Esophagus squamous epithelium (tissue), 5 donors: ENCODE results near the gene AP1G2. TPM values are rescaled to one million over a fixed set of nuclear protein-coding genes. Genes with fewer than 3 reads are reported as not detected.

Experiments used
- DNase-seq: peaks from one replicate; lab custom pipeline; 2025; lab: John Stamatoyannopoulos, UW
- H3K27ac ChIP-seq, 4 donors: fragments of 200-600 bp; sonication (generic); one replicate each; pipeline ENCODE4 v1.5.1; 2016 to 2019; ENCODE audit warnings: mild to moderate bottlenecking in 1 of 4
- H3K27me3 ChIP-seq, 4 donors: fragments of 200-600 bp; sonication (generic); 1 replicate in 3 of 4; 2 replicates in 1 of 4; pipeline versions ENCODE4 v1.5.1 to v1.6.0; 2017 to 2021; ENCODE audit warnings: antibody characterized with exemption in 1 of 4
- H3K36me3 ChIP-seq, 3 donors: fragments of 200-600 bp; sonication (generic); one replicate each; pipeline ENCODE4 v1.5.1; 2016 to 2019
- H3K4me1 ChIP-seq, 3 donors: fragments of 200-600 bp; sonication (generic); one replicate each; pipeline ENCODE4 v1.5.1; 2017 to 2019
- H3K4me3 ChIP-seq, 4 donors: fragments of 200-600 bp; sonication (generic); 1 replicate in 3 of 4; 2 replicates in 1 of 4; pipeline ENCODE4 v1.5.1; 2016 to 2019; ENCODE audit warnings: mild to moderate bottlenecking in 2 of 4, moderate library complexity in 1 of 4
- H3K9me3 ChIP-seq, 3 donors: fragments of 200-600 bp; sonication (generic); one replicate each; pipeline ENCODE4 v1.5.1; 2016 to 2019
- POLR2A ChIP-seq, 4 donors: fragments of 450-650 bp; IDR thresholded peaks; one replicate each; pipeline ENCODE4 v1.6.1; 2017; ENCODE audit warnings: antibody characterized with exemption in 4 of 4, mild to moderate bottlenecking in 4 of 4, moderate library complexity in 3 of 4
- WGBS, 2 donors: methylation state at CpG; one replicate each; pipeline ENCODE4 v1.1.5; 2018; 5-methylcytosine and 5-hydroxymethylcytosine counted together
- intact Hi-C: fragments of 100-400 bp; cut with DNase I; formaldehyde crosslinking; loops from one replicate; pipeline ENCODE4 v1.15.0; 2022
- total RNA-seq, 4 donors: library from RNA; depleted of rRNA; stranded (reverse); fragments of >200 nt; gene quantifications; one replicate each; pipeline ENCODE4 v1.1.0, GENCODE V29; 2016
- TF ChIP-seq, protein P1 (sequence below), 6 experiments: fragments of 450-650 bp in 4 of 6; fragments of 200-600 bp in 2 of 6; sonication (generic) in 2 of 6; IDR thresholded peaks; one replicate each; pipeline ENCODE4 v1.5.1; 2016 to 2019; ENCODE audit warnings: antibody characterized with exemption in 6 of 6, mild to moderate bottlenecking in 4 of 6, moderate library complexity in 4 of 6
- donor health status: DM: yes; HTN: yes; CAD: no.

AP1G2 gene
- total RNA-seq, 4 donors from 2014 or later: 58.0 to 116 (median 68.6) TPM

DNA sequence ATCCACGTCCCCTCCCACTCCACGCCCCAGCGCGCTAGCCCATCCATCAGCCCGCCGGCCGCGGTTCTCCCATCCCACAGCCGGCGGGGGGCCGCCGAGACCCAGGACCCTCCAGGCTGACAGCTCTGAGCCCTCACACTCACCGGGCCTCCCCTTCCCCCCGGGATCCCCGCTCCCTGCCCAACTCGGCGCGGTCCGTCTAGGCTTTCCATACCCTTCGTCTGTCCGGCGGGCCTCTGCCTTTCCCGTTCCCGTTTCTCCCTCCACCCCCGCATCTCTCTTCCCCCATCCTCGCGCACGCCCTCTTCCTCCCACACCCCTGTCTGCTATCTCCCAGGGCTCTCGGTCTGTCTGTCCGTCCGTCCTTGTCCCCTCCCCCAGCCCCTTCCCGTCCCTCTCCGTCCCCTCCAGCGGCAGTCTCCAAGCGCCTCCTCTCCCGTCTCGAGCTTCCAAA, 16.8 kb downstream of the AP1G2 start:
- Histone ChIP-seq H3K4me3 (peak overlapping the region; percentile 47 to 70 (median 58)), H3K27me3 (peaks cover 0 to 21% (median 0%) of the 10 kb centered on the region in 4 donors), H3K4me1 (peaks cover 15 to 28% (median 18%) of the 10 kb centered on the region in 3 donors), H3K9me3 (no peaks in the 10 kb centered on the region), H3K36me3 (no peaks in the 10 kb centered on the region), H3K27ac (peak overlapping the region in 3 of 4 donors; percentile 37 to 60 (median 39))
- 4 to 7% methylated on average over 27 to 31 of the region's 37 CpGs for WGBS, 2 donors
- intact Hi-C loops: no loop called here
- no peak for DNase-seq
- no peak for TF ChIP-seq POLR2A (IDR thresholded peaks at IDR 0.05)
- TF ChIP-seq, protein P1, sequence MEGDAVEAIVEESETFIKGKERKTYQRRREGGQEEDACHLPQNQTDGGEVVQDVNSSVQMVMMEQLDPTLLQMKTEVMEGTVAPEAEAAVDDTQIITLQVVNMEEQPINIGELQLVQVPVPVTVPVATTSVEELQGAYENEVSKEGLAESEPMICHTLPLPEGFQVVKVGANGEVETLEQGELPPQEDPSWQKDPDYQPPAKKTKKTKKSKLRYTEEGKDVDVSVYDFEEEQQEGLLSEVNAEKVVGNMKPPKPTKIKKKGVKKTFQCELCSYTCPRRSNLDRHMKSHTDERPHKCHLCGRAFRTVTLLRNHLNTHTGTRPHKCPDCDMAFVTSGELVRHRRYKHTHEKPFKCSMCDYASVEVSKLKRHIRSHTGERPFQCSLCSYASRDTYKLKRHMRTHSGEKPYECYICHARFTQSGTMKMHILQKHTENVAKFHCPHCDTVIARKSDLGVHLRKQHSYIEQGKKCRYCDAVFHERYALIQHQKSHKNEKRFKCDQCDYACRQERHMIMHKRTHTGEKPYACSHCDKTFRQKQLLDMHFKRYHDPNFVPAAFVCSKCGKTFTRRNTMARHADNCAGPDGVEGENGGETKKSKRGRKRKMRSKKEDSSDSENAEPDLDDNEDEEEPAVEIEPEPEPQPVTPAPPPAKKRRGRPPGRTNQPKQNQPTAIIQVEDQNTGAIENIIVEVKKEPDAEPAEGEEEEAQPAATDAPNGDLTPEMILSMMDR (IDR thresholded peaks at IDR 0.05): no peak

DNA sequence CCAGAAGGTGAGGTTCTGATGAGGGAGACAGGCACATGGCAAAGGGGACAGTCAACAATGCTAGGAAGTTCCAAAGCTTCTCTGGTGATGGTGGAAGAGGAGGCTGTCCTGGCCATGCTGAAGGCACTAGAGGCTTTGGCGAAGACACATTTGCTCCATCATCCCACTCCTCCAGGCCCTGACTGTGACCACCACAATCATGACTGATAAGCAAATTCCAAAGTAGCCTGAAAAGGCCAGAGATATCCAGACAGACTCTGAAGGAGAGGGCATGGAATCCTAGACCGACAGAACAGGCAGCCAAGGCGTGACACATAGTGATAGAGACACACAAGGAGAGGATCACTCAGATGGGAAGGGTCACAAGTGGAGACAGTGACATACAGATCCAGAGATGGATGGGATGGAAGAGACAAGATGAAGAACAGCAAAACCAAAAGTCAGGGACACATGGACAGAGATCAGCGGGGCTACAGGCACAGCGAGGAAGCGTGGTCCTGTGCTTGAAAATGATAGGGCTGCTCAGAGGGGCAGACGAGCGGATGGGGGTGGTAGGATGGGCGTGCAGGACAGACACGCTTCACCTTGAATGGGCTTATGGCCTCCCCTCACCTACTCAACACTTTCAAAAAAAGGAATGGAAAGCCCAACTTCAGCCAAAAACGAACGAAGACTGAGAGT, 17.3 kb downstream of the AP1G2 start:
- WGBS, 2 donors: 53 to 54% methylated on average over 12 of the region's 12 CpGs
- Histone ChIP-seq H3K27ac (no peak overlapping the region), H3K9me3 (no peaks in the 10 kb centered on the region), H3K36me3 (no peaks in the 10 kb centered on the region), H3K4me1 (peaks cover 11 to 22% (median 15%) of the 10 kb centered on the region in 3 donors), H3K27me3 (peaks cover 0 to 21% (median 0%) of the 10 kb centered on the region in 4 donors), H3K4me3 (peak overlapping the region; percentile 47 to 70 (median 58))
- TF ChIP-seq POLR2A (IDR thresholded peaks at IDR 0.05): no peak
- TF ChIP-seq, protein P1 (IDR thresholded peaks at IDR 0.05): no peak
- intact Hi-C loops: no loop called here
- DNase-seq: no peak

DNA sequence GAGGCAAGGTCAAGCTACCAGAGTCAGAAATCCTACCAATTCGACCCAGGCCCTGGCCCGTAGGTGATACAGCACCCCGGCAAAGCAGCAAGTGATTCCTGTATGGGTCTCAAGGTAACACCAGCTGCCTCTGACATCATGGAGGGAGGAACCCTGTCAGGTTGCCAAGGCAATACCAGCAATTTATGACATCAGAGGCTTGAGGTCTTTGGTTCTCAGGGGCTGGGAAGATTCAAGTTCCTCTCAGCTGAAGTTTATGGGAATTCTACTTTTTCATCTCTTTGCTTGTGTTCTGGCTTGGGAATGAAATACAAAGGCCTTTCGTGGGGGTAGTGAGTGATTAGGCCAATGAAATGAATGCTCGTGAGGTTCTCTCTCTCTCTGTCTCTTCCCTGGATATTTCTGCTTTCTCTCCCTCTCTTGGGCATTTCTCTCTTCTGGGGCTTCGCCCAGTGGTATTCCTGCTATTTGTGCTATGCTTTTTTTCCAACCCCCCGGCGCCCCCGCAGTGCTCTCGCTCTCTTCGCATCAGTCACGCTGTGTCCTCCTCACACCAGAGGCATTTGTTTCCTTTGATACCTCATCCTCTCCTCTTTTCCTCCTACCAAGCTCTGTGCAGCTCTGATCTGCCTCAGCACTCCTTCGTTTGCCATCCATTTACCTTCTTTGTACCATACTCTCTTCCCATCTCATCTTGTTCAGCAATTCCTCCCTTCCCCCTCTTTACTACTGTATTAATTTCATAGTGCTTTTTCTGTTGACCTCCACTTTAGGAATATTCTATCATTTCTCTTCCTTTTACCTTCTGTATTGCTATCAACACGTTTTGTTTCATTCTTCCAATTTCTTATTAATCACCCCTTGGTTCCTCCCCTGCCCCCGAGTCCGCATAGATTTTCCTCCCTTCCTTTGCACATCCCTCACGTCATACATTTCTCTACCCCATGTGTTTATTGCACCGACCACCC, 19.0 kb downstream of the AP1G2 start:
- Histone ChIP-seq H3K36me3 (no peaks in the 10 kb centered on the region), H3K27ac (no peak overlapping the region), H3K4me1 (peaks cover 13 to 19% (median 15%) of the 10 kb centered on the region in 3 donors), H3K4me3 (no peak overlapping the region), H3K9me3 (no peaks in the 10 kb centered on the region), H3K27me3 (peaks cover 0 to 21% (median 0%) of the 10 kb centered on the region in 4 donors)
- 60 to 66% methylated on average over 18 of the region's 18 CpGs for WGBS, 2 donors
- no peak for TF ChIP-seq POLR2A (IDR thresholded peaks at IDR 0.05)
- TF ChIP-seq, protein P1 (IDR thresholded peaks at IDR 0.05): no peak
- intact Hi-C loops: no loop called here
- no peak for DNase-seq

DNA sequence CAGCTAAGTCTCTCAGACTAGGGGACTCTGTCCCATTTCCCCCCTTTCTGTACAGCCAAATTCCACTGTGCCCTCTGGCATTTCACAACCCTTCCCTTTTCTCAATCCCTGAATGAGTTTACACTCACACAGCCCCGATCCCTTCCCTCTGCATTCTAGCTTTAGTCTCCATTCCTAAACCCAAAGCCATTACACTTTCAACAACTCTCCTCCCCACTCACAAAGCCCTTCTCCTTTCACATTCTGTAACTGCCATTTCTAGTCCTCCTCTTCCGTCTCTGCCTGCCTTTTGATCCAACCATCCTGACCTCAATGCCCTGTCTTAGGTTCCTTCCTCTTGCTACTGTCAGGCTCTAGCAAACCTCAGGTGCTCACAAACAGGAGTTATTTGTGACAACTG, 19.7 kb downstream of the AP1G2 start:
- Histone ChIP-seq H3K27ac (no peak overlapping the region), H3K9me3 (no peaks in the 10 kb centered on the region), H3K4me3 (no peak overlapping the region), H3K4me1 (peaks cover 13 to 19% (median 15%) of the 10 kb centered on the region in 3 donors), H3K27me3 (peaks cover 0 to 21% (median 0%) of the 10 kb centered on the region in 4 donors), H3K36me3 (no peaks in the 10 kb centered on the region)
- WGBS, 2 donors: 74 to 75% methylated on average over 2 of the region's 2 CpGs
- no peak for TF ChIP-seq POLR2A (IDR thresholded peaks at IDR 0.05)
- TF ChIP-seq, protein P1 (IDR thresholded peaks at IDR 0.05): no peak
- no peak for DNase-seq
- intact Hi-C loops: no loop called here
